Gastrocnemius medialis (tissue), 4 donors: Measurements from ENCODE around the gene INHA.

Source experiments
- POLR2A ChIP-seq, 2 donors: fragments of 450-650 bp; IDR thresholded peaks; one replicate each; pipeline ENCODE4 v1.6.1; 2017; ENCODE audit warnings: antibody characterized with exemption in 2 of 2, mild to moderate bottlenecking in 2 of 2, moderate library complexity in 2 of 2
- TF ChIP-seq, protein P1 (sequence below), 5 experiments: fragments of 450-650 bp in 3 of 5; fragments of 200-600 bp in 2 of 5; sonication (generic) in 2 of 5; IDR thresholded peaks in 4 of 5; conservative IDR thresholded peaks in 1 of 5; 1 replicate in 4 of 5; 2 replicates in 1 of 5; pipeline ENCODE4 v1.5.1; 2016 to 2019; ENCODE audit warnings: antibody characterized with exemption in 5 of 5, mild to moderate bottlenecking in 3 of 5, moderate library complexity in 3 of 5

DNA sequence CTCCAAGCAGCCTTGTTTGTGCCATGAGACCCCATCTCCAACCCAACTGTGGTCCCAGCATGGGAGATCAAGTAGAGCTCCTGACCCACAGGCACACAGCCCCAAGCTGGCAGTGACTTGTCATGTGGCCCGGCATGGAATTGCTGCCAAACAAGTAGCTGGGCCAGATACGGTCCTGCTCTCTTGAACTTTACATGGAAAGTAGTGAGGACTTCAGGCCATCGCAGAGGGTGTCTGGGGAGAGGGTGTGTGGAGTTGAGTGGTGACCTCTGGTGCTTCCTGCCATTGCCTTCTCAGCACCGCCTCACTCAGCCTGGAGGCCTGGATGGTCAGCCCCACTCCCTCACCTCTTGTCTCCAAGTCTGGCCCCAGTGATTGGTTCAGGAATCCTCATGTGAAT is 44.4 kb downstream of the INHA start:
- TF ChIP-seq, protein P1, sequence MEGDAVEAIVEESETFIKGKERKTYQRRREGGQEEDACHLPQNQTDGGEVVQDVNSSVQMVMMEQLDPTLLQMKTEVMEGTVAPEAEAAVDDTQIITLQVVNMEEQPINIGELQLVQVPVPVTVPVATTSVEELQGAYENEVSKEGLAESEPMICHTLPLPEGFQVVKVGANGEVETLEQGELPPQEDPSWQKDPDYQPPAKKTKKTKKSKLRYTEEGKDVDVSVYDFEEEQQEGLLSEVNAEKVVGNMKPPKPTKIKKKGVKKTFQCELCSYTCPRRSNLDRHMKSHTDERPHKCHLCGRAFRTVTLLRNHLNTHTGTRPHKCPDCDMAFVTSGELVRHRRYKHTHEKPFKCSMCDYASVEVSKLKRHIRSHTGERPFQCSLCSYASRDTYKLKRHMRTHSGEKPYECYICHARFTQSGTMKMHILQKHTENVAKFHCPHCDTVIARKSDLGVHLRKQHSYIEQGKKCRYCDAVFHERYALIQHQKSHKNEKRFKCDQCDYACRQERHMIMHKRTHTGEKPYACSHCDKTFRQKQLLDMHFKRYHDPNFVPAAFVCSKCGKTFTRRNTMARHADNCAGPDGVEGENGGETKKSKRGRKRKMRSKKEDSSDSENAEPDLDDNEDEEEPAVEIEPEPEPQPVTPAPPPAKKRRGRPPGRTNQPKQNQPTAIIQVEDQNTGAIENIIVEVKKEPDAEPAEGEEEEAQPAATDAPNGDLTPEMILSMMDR (IDR thresholded peaks at IDR 0.05 in 4 of 5, conservative IDR thresholded peaks at IDR 0.05 in 1 of 5): no peak
- TF ChIP-seq POLR2A (IDR thresholded peaks at IDR 0.05): no peak
